Activated CD4-positive, CD25-positive, alpha-beta regulatory T cell (primary cell): ENCODE results near the gene TANC1.
A peak's percentile ranks its signal among the peaks of the same experiment; 100 is the strongest.

Experiments
- DNase-seq, 4 experiments: peaks; one replicate each; lab custom pipeline; 2025; lab: John Stamatoyannopoulos, UW

Gene TANC1

DNA sequence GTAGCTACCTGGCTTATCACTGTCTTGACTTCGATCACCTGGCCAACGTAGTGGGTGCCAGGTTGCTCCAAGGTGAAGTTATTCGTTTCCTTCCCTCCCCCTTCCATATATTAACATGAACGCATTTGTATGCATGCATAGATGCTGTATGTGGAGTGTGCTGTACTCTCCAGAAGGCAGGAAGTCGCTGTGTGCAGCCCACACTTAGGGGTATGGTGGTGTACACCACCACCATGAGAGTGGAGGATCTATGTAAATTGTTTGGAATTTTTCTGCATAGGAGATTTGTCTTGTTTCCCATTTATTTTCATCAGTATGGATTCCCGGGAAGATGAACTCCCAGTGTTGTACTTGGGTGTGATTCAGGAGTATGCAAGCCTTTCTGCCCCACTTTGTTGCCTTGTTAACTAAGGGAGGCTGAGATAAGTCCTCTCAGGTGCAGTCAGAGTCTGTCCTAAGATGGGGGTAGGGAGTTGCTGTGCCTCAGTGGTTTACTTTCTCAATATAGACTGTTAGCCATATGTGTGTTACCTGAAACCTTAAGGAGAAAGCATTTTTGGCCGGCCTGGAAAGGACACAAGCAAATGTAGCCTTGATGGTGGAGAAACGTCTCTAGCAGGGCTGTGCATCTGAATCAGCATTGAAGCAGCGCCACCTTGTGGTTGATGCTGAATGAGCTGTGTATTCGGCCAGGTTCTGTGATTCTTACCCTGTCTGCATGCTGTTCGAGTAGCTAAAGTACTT, 149.8 kb downstream of the TANC1 start:
- peak; percentile 12 to 51 (median 32) for DNase-seq

DNA sequence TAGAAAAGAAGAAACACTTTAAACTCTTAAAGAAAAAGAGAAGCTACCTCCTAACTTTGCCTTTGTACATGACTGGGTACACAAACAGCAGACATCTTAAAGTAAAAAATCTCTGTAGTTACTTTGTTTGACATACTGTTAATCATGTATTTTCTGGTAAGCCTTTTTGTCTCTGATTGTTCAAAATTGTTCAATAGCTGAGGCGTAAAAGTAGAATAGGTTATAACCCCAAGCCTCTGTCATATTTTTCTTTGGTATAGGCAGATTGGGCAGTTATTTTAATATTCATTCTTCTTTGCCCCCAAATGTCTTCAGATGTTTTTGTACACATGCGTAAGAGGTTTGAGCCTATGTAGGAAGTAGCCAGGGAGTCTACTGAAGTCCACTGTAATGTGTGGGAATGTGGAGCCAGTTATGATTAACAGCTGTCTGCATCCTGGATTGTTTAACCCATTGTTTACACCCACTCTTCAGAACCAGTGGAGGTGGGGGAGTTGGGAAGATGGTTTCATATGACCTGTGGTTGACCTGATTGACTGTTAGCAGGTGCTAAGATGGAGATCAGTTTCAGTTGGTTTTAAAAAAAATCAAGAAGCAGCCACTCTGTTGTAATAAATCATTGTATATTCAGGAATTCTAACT, 150.5 kb downstream of the TANC1 start:
- no peak for DNase-seq

DNA sequence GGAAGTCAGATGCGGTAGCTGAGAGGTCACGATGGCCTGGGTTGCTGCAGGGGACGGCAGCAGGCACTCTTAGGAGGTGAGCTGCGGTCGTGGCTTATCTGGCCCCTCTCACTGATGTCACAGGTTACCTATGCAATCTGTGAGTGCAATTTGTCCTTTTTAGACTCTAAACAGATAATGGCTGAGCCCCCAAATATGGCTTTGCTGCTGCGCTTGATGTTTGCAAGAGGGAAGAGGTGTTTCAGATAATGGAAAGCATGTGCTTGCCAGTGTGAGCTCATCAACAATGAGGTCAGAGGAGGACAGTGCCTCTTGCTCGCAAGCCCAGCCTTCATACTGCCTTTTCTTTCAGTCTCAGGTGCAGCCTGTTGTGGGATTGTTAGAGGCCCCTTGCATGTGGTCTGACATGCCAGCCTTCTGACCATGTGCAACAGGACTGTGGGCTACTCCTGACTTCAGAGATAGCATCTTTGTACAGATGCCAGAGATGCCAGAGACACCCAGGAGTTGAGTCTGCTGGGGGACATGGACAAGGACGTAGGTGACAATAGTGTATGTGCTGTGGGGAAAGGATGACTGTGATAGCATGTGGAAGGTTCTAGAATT, 151.3 kb downstream of the TANC1 start:
- no peak for DNase-seq

DNA sequence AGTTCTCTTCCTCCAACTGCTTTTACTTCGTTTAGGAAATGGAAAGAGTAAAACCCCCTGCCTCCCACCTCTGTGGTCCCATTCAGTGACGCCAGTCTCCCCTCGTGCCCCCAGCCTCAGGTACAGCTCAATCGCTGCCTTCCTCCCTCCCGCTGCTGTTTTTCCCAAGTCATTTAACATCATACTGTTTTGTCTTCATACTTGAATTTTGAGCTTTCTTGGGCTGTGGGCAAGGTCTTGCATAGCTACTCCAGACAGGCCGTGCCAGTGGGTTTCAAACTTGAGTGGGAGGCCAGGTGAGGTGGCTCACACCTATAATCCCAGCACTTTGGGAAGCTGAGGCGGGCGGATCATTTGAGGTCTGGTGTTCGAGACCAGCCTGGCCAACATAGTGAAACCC, 155.3 kb downstream of the TANC1 start:
- DNase-seq, result no peak

DNA sequence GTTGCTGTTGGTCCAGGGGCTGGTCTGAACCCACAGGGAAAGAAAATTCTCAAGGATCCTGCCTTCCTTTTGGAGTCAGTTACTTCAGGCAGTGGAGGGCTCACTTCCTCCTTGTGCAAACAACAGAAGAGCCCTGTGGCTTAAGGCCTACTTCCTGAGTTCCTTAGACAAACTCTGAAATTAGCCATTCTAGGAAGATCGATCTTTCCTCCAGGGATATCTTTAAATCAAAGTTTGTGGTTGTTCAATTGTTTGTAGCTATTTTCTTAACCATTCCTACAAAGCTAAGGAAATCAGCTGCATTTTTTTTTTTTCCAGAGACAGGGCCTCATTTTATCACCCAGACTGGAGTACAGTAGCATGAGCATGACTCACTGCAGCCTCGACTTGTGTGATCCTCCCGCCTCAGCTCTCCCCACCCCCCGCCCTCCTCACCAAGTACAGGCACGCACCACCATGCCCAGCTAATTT, 156.0 kb downstream of the TANC1 start:
- no peak for DNase-seq

DNA sequence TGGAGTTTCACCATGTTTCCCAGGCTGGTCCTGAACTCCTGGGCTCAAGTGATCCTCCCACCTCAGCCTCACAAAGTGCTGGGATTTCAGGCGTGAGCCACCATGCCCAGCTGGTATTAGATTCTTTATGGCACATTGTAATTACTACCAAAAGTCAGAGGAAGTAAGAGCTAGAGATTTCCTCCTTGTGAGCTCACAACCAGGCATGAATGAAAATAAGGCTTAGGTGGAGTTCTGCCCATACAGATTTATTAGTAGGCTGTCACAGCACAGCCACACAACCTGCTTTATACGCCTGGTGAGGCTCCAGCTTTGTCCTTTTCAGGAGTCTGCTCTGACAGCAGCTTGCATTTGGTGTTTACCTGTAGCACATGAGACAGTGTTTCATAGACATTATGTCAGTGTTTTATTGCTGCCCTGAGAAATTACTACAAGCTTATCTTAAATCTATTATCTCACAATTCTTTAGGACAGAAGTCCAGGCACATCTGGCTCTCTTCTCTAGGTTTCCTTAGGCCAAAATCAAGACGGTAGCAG, 156.6 kb downstream of the TANC1 start:
- no peak for DNase-seq

DNA sequence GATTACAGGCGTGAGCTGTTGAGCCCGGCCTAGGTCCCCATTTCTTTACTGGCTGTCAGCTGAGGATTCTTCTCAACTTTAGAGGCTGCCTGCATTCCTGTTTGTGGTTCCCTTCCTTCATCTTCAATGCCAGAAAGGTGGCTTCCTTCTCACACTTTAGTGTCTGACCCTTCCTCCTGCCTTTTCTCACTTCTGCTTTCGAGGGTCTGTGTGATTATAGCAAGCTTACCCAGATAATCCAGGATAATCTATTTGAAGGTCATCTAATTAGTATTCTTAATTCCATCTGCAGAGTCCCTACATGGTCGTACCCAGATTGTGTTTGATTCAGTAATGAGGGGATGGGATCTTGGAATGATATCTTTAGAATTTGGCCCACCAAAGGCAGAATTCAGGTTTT, 157.4 kb downstream of the TANC1 start:
- no peak for DNase-seq

DNA sequence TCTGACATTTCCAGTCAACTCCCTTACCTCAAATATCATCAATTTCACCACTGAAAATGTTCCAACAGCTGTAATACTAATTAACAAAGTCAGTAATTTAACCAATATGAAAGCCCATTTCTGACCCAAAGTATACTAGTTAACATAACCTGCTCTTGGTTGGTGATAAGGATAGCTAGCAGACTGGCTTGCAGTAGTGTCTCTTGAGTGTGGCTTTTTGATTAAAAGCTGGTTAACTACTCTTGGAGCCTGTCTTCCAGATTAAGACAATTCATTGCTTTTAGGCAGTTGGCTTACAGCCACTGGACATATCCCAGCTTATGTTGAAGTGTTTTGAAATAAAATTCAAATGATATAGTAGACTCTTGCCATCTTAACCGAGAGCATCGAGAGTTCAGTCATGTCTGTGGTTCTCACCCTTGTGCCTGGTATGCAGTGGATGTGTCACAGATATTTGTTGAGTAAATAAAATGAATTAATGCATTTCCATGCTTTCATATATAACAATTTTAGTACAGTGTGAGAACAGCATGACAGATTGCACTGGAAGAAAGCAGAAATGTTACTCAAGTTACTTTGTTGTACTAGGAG, 158.1 kb downstream of the TANC1 start:
- no peak for DNase-seq

DNA sequence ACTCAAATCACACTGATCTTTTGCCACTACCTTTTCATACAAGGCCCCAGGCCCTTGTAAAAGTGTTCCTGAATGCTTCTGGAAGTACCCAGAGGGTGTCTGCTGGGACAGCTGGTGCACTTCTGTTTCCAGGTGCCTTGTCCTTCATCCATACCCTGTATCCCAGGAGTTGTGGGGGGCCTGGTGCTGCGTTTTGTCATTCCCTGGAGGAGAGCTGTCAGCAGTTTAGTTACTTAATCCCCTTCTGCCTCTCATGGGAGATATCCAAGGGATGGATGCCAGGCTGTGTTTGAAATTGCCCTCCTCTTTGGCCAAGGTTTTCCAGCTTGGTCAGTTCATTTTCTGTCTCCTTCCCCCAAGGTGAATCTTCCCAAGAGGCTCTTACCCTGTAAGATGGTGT, 159.8 kb downstream of the TANC1 start:
- no peak for DNase-seq

DNA sequence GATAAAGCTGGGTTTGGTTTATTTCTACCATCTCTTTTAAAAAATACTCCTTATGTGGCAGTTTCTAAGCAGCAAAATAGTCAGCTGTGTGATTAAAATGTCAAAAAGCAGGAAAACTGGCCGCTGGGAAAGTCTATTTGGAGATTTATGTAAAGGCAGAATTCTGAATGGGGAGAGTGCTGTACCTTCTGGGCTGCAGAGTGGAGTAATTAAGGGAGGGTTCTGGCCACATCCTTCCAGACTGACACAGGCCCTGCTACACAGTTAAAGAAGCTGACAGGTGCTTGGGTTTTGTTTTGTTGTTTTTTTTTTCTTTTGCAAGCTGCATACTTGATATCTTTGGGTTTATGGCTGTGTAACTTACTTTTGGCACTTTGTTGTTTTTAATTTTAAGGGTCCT, 160.8 kb downstream of the TANC1 start:
- no peak for DNase-seq

DNA sequence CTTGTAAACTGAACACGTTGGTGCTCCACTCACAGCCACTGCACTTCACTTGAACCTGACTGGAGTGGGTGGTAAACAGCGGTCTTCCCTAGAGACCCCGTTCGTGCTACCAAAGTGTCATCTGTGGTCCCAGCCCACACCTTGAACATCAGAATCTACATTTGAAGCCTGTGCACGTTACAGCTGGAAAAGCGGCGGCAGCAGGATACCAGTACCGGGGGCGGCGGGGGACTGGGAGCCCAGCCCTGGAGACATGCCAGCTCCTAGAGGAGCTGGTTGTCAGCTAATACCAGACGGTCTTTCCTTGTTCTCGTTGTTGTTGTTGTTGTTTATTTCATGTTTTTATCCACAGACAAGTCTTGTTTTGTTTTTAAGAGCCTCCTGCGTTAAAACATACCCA, 161.4 kb downstream of the TANC1 start:
- DNase-seq, result no peak

DNA sequence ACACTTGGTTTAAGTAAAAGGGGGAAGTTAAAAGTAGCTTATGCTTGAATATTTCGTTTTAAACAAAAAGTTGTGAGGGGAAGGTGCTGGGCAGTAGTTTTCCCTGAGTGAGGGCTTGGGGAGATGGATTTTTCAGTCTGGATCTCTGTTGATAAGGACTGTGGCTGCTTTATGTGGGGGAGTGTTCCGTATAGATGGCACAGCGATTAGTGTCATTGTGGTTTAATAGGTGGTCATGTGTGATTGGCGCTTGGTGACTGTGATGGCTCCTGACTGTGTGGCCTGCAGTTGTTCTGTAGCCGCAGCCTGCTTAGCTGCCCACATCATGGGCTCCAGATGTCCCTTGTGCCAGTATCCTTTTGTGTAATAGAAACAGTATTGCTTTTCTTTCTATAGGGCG, 161.9 kb downstream of the TANC1 start:
- no peak for DNase-seq

DNA sequence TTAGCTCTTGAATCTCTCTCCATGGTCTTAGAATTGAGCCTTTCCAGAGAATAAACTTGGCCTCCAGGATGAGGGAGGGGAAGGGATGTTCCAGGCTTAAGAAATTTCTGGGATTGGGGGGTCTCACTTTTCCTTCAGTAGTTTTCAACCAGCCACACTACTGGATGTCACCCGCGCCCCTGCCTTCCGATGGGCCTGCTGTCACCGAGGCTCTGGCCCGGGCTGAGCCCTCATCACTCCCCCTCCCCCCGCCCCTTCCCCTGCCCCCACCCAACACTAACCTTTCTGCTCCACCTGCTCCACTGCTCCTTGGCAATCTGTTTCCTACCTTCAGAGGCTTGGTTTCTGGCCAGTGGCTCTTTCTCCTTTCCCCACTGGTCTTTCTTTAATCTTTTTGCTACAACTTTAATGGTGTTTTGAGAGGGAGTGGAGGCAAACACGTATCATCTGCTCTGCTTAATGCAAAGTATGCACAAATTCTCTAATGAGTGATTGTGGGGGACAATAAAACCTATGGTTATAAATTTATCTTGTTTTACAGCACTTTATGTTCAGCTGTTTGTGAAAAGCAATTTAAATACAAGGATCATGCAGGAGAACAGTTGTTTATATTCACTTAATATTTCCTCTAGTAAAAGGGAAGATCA, 162.9 kb downstream of the TANC1 start:
- no peak for DNase-seq

DNA sequence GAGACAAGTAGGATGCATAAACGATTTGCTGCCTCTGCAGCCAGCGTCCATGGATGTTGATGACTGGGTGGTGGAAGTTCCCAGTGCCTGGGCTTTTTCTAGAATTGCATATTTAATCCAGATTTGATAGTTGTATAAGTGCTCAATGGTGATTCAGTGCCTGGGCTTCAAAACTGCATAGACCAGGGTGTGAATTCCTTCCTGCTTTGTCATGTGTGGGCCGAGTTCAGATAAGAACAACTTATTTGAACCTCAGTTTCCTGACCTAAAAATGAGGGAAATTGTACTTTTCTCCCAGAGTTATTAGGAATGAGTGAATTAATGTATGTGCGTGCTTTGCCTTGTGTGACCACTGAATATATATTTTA, 163.5 kb downstream of the TANC1 start:
- no peak for DNase-seq

DNA sequence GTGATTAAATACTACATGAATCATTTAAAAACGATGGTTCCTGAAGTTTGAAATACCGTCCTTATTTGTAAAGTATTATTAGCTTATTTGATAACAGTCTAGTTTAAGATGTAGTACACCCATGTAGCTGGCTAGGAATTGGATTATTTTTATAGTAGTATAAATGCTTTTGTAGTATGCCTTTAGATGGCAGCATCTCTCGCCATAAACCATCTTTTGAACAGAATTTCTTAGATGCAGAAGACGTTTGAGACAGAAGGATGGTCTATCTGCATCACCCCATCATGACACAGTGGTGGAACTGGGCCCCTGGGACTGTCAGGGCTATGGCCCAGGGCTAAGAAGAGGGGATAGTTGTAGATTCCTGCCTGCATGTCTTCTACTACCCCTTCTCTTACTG, 165.4 kb downstream of the TANC1 start:
- DNase-seq, result no peak

DNA sequence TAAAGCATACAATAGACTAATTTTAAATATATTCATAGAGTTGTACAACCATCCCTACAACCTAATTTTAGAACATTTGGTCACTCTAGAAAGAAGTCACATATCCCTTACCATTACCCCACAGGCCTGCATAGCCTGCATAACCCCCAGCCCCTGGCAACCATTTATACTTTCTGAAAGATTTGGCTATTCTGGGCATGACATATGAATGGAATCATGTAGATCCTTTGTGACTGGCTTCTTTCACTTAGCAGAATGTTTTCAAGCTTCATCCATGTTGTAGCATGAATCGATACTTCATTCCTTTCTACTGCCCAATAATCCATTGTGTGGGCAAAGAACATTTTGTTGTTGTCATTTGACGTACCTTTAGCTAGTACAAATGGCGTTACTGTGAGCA, 166.5 kb downstream of the TANC1 start:
- no peak for DNase-seq

DNA sequence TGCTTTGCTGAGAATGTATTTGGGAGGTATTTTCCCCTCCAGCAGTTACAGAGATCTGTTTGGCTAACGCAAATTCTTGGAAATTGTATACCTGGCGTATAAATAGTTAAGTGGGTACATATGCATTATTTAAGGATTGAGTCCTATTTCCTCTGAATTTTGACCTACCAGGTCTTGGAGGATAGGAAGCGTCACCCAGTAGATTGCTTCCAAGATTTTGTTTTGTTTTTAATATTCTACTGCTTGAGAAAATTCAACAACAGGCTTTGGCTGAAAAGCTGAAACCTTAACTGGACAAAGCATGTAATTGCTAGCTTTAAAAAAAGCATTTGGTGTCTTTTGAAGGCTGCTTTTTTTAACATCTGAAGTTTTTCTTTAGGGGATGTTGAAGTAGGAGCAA, 168.0 kb downstream of the TANC1 start:
- no peak for DNase-seq

DNA sequence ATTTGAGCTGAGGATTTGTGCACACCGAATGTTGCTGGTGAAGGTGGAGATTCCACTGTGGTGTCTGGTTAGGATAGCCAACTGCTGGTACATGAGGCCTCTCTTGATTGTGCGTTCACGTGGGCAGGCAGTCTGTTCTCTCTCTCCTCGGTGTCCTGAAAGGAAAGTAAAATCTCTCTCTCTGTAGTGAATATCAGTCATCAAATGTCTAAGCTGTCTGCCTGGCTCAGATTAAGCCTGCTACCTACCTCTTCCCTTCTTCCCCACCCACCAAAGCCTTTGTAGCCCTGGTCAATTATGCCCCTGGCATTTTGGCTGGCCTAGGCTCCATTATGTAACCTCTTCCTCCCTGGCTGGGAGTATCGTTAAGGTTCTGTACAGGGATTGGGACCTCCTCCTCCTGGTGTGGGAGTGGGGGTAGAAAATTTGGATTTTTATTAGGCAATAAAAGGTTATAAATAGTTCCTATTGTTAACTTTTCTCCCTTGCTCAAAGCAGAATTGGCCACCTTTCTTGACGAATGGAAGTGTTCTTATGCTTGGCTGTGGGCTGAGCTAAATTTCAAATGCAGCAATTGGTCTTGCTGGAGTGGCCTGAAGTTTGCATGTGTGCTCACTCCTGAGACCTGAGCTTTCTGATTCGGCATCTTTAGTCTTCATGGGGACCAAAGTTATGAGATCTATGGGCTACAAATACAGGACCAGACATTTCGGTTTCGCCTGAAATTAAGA, 169.2 kb downstream of the TANC1 start:
- DNase-seq, result no peak

DNA sequence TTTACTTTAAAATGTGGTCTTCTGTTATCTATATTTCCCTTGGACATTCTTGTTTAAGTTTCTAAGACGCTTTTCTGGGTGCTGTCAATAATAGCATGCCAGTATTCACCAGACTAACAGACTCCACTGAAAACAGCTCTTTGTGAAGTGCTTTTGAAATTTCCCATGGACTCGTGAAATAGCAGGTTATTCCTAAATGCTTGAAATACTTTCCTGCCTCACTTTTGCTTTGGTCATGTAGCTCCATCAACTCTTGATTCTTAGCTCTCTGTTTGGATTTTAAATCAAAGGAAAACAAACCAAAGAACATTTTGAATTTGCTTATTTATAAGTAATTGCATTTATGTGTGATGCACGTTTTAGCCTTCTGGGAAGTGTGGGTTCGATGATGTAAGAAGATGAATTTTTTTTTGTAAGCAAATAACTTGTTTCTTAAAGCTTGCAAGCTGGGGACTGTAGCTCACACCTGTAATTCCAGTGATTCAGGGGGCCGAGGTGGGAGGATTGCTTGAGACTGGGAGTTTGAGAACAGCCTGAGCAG, 170.3 kb downstream of the TANC1 start:
- no peak for DNase-seq

DNA sequence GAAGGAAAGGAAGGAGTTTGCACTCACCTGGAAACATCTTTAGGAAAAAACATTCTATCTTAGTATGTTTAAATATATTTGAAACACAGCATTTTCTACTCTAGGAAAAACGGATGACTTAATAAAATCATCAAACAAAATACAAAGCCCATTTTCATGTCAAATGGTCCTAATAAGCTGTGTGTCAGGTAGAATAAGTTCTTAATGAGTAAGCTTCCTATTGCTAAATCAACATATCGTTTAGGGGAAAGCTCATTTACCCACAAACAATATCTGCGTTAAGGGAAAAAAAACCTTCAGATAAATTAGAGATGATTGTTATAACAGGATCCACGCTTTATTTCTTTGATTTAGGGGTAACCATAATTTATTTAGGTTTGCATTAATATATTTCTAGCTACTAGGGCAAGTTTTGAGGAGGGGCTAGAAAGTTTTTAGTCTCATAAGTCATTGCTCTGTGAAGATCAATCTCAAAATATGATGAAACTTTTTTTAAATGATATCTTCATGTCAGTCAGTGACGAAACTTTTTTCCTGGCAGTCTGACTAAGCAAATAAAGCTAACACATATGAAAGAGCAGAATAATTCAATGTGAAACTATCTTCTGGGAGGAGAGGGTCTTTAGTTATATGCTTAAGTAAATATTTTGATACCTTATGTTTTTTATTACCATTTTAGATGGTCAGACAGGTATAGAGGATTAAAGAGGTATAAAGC, 170.9 kb downstream of the TANC1 start:
- DNase-seq, result no peak
